H1 (cell line): ENCODE data around the gene IL24.

Experiments used
- GABPA ChIP-seq: IDR thresholded peaks from 2 replicates; pipeline ENCODE4 v1.6.1; 2011; ENCODE audit warnings: mild to moderate bottlenecking, low read length, moderate library complexity, borderline replicate concordance; ENCODE audit not compliant: insufficient read depth
- KDM1A ChIP-seq: fragments of 200-600, 300-600 bp; sonication (generic); IDR thresholded peaks from 2 replicates; pipeline ENCODE4 v1.7.1; 2016; ENCODE audit warnings: mild to moderate bottlenecking, low read length, borderline replicate concordance
- KDM5A ChIP-seq: fragments of 200-600 bp; IDR thresholded peaks from 2 replicates; pipeline ENCODE4 v1.7.1; 2012; ENCODE audit warnings: mild to moderate bottlenecking, low read length, inconsistent platforms, mixed read lengths
- RFX5 ChIP-seq: IDR thresholded peaks from 2 replicates; pipeline ENCODE4 v1.6.1; 2011; ENCODE audit warnings: low read depth, low read length, improper control_type of control experiment, borderline replicate concordance
- TF ChIP-seq, protein P1 (sequence below), 3 experiments: IDR thresholded peaks; 1 replicate in 2 of 3; 2 replicates in 1 of 3; pipeline versions ENCODE4 v1.5.1 to v1.6.1; 2011; ENCODE audit warnings: low read length in 3 of 3, mild to moderate bottlenecking in 3 of 3, inconsistent platforms in 2 of 3, low read depth in 1 of 3, moderate library complexity in 1 of 3; ENCODE audit not compliant: insufficient read depth in 1 of 3; ENCODE audit errors: control extremely low read depth in 1 of 3
- TF ChIP-seq, protein P2 (sequence below): IDR thresholded peaks from 2 replicates; pipeline ENCODE4 v1.6.1; 2011; ENCODE audit warnings: low read length, improper control_type of control experiment

DNA sequence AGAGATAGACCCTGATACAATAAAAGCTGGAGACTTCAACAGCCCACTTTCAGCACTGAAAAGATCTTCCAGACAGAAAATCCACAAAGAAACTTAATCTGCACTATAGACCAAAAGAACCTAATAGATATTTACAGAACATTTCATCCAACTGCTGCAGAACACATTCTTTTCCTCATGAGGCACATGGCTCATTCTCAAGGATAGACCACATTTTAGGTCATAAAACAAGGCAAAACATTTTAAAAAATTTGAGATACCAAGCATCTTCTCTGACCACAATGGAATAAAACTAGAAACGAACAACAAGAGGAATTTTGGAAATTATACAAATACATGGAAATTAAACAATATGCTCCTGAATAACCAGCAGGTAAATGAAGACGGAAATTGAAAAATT, 46.8 kb upstream of the IL24 start:
- TF ChIP-seq, protein P1, sequence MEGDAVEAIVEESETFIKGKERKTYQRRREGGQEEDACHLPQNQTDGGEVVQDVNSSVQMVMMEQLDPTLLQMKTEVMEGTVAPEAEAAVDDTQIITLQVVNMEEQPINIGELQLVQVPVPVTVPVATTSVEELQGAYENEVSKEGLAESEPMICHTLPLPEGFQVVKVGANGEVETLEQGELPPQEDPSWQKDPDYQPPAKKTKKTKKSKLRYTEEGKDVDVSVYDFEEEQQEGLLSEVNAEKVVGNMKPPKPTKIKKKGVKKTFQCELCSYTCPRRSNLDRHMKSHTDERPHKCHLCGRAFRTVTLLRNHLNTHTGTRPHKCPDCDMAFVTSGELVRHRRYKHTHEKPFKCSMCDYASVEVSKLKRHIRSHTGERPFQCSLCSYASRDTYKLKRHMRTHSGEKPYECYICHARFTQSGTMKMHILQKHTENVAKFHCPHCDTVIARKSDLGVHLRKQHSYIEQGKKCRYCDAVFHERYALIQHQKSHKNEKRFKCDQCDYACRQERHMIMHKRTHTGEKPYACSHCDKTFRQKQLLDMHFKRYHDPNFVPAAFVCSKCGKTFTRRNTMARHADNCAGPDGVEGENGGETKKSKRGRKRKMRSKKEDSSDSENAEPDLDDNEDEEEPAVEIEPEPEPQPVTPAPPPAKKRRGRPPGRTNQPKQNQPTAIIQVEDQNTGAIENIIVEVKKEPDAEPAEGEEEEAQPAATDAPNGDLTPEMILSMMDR (IDR thresholded peaks at IDR 0.05; ENCODE audit: control extremely low read depth in 1 of 3, insufficient read depth in 1 of 3, low read depth in 1 of 3, low read length in 3 of 3): no peak
- TF ChIP-seq KDM5A: no peak
- no peak for TF ChIP-seq RFX5
- TF ChIP-seq KDM1A: no peak
- no peak for TF ChIP-seq GABPA
- TF ChIP-seq, protein P2, sequence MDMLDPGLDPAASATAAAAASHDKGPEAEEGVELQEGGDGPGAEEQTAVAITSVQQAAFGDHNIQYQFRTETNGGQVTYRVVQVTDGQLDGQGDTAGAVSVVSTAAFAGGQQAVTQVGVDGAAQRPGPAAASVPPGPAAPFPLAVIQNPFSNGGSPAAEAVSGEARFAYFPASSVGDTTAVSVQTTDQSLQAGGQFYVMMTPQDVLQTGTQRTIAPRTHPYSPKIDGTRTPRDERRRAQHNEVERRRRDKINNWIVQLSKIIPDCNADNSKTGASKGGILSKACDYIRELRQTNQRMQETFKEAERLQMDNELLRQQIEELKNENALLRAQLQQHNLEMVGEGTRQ: no peak
